Naive thymus-derived CD4-positive, alpha-beta T cell (primary cell): ENCODE results near the gene OR52I1. TPM values are rescaled to one million over a fixed set of nuclear protein-coding genes. Genes with fewer than 3 reads are reported as not detected.
A peak's percentile ranks its signal among the peaks of the same experiment; 100 is the strongest.

Source experiments
- ATAC-seq: fragments of 150-1000 bp; cut with Tn5 transposase; 2 replicates; pipeline ENCODE4 v1.10.0; 2021; ENCODE audit warnings: mild to moderate bottlenecking, moderate library complexity
- CTCF ChIA-PET: fragments of 350-600 bp; sonication (Branson Sonifier 250); formaldehyde crosslinking; loops from one replicate; lab custom pipeline; 2021; ENCODE audit warnings: antibody characterized with exemption; lab: Charles Lee
- POLR2A ChIA-PET: fragments of 350-600 bp; sonication (Branson Sonifier 250); formaldehyde crosslinking; loops from one replicate; lab custom pipeline; 2021; ENCODE audit warnings: antibody characterized with exemption, inconsistent platforms; lab: Charles Lee
- DNase-seq, 9 donors: peaks; one replicate each; pipeline versions ENCODE4 v3.0.0 to v3.0.0-alpha.2; 2020 to 2022; ENCODE audit warnings: mixed read lengths in 1 of 9
- H3K27ac ChIP-seq: one replicate; pipeline ENCODE4 v1.7.0; 2013; ENCODE audit warnings: mild to moderate bottlenecking, low read depth, low read length, moderate library complexity
- H3K27me3 ChIP-seq, 2 donors: one replicate each; pipeline ENCODE4 v1.7.0; 2013; ENCODE audit warnings: low read length in 2 of 2, mild to moderate bottlenecking in 2 of 2, moderate library complexity in 2 of 2; ENCODE audit not compliant: control insufficient read depth in 2 of 2, insufficient read depth in 2 of 2
- H3K36me3 ChIP-seq, 3 experiments: 1 replicate in 2 of 3; 2 replicates in 1 of 3; pipeline ENCODE4 v1.7.0; 2013; ENCODE audit warnings: low read length in 3 of 3, mild to moderate bottlenecking in 3 of 3, moderate library complexity in 1 of 3; ENCODE audit not compliant: insufficient read depth in 3 of 3, control insufficient read depth in 2 of 3
- H3K4me1 ChIP-seq, 2 donors: one replicate each; pipeline ENCODE4 v1.7.0; 2013; ENCODE audit warnings: low read length in 2 of 2, mild to moderate bottlenecking in 2 of 2, moderate library complexity in 1 of 2; ENCODE audit not compliant: control insufficient read depth in 2 of 2, insufficient read depth in 2 of 2
- H3K4me3 ChIP-seq: 2 replicates; pipeline ENCODE4 v1.7.0; 2013; ENCODE audit warnings: mild to moderate bottlenecking, low read length
- H3K9me3 ChIP-seq, 3 experiments: 1 replicate in 2 of 3; 2 replicates in 1 of 3; pipeline ENCODE4 v1.7.0; 2013; ENCODE audit warnings: low read length in 3 of 3; ENCODE audit not compliant: control insufficient read depth in 2 of 3
- H3K27ac Mint-ChIP-seq, 9 donors: one replicate each; pipeline ENCODE4 v1.8.0; 2020 to 2022; ENCODE audit warnings: mixed read lengths in 9 of 9, mild to moderate bottlenecking in 8 of 9, moderate library complexity in 5 of 9, inconsistent platforms in 2 of 9
- H3K27me3 Mint-ChIP-seq, 5 donors: one replicate each; pipeline ENCODE4 v1.8.0; 2021 to 2022; ENCODE audit warnings: mixed read lengths in 5 of 5, mild to moderate bottlenecking in 1 of 5
- H3K36me3 Mint-ChIP-seq, 5 donors: one replicate each; pipeline ENCODE4 v1.8.0; 2020 to 2022; ENCODE audit warnings: mixed read lengths in 5 of 5, mild to moderate bottlenecking in 3 of 5, inconsistent platforms in 1 of 5
- H3K4me1 Mint-ChIP-seq, 7 donors: one replicate each; pipeline ENCODE4 v1.8.0; 2020 to 2022; ENCODE audit warnings: mixed read lengths in 7 of 7, mild to moderate bottlenecking in 3 of 7, inconsistent platforms in 1 of 7
- H3K4me3 Mint-ChIP-seq, 10 donors: one replicate each; pipeline ENCODE4 v1.8.0; 2020 to 2022; ENCODE audit warnings: mild to moderate bottlenecking in 10 of 10, mixed read lengths in 10 of 10, moderate library complexity in 6 of 10, inconsistent platforms in 2 of 10
- H3K9me3 Mint-ChIP-seq, 11 donors: one replicate each; pipeline ENCODE4 v1.8.0; 2020 to 2022; ENCODE audit warnings: mixed read lengths in 11 of 11, mild to moderate bottlenecking in 4 of 11, inconsistent platforms in 1 of 11, moderate library complexity in 1 of 11
- intact Hi-C, 2 donors: fragments of 100-400 bp; cut with micrococcal nuclease; formaldehyde crosslinking; loops; one replicate each; pipeline ENCODE4 v1.15.1; 2023
- polyA plus RNA-seq, 2 donors: library from polyadenylated mRNA; unstranded; fragments of 300-500 nt; fragmentation: Illumina TruSeq; gene quantifications; one replicate each; pipeline ENCODE4 v1.2.3, GENCODE V29; 2021
- total RNA-seq, 6 experiments: library from RNA in 5 of 6; stranded (reverse) in 5 of 6; gene quantifications; 1 replicate in 5 of 6; 2 replicates in 1 of 6; pipeline ENCODE4 v1.2.3 and lab custom pipeline; 2021 to 2026

OR52I1 gene
- total and polyA plus RNA-seq, 7 experiments from 2014 or later: 0.07 TPM; not detected in 6

GRCh38 chr11:4626207-4627099 lies 32.6 kb downstream of the OR52I1 start:
- Mint-ChIP-seq H3K36me3 (peaks cover 0 to 15% (median 6%) of the 10 kb centered on the region in 5 donors), H3K9me3 (peaks cover 5 to 50% (median 13%) of the 10 kb centered on the region in 11 donors), H3K4me1 (no peaks in the 10 kb centered on the region), H3K27me3 (peaks cover 35 to 52% (median 43%) of the 10 kb centered on the region in 5 donors), H3K4me3 (no peak overlapping the region), H3K27ac (peak overlapping the region in 1 of 9 donors; percentile 26)
- Histone ChIP-seq H3K27ac (no peak overlapping the region), H3K9me3 (peaks cover 0 to 13% (median 0%) of the 10 kb centered on the region in 3 experiments), H3K27me3 (no peaks in the 10 kb centered on the region), H3K36me3 (no peaks in the 10 kb centered on the region), H3K4me3 (no peak overlapping the region), H3K4me1 (no peaks in the 10 kb centered on the region)
- ChIA-PET POLR2A (no interaction called here), CTCF (interaction anchor here (1.6 to 3.3 kb wide), 2 partner anchors 10 to 11 kb away, joined by 3 to 15 read pairs; partner anchors contain the start of gene OR51D1)
- ATAC-seq (no peak), DNase-seq (peak in 6 of 9 donors; percentile 8 to 57 (median 20))
- intact Hi-C loops: loop anchor here in 1 of 2 donors (5.0 kb wide), 1 partner anchor 756 kb away; the partner anchor contains the start of gene OR51M1

GRCh38 chr11:4636136-4636535 lies 42.3 kb downstream of the OR52I1 start:
- POLR2A ChIA-PET: interaction anchor here (0.7 kb wide), 1 partner anchor 112 kb away, joined by 3 read pairs; no protein-coding TSS in a partner anchor
- no peaks in the 10 kb centered on the region for H3K4me1 Mint-ChIP-seq
- no peak overlapping the region for H3K27ac ChIP-seq
- ATAC-seq (no peak), DNase-seq (no peak)
- CTCF ChIA-PET: interaction anchor here (1.1 to 2.0 kb wide), 7 partner anchors 8 to 1717 kb away, joined by 3 to 15 read pairs (median 4); partner anchors contain the start of gene OR52N2
- no peaks in the 10 kb centered on the region for H3K36me3 Mint-ChIP-seq
- H3K27me3 ChIP-seq: no peaks in the 10 kb centered on the region
- H3K36me3 ChIP-seq: no peaks in the 10 kb centered on the region
- peaks cover 0 to 5% (median 0%) of the 10 kb centered on the region in 11 donors for H3K9me3 Mint-ChIP-seq
- no peaks in the 10 kb centered on the region for H3K9me3 ChIP-seq
- no peak overlapping the region for H3K27ac Mint-ChIP-seq
- peaks cover 5 to 24% (median 11%) of the 10 kb centered on the region in 5 donors for H3K27me3 Mint-ChIP-seq
- no peaks in the 10 kb centered on the region for H3K4me1 ChIP-seq
- no peak overlapping the region for H3K4me3 Mint-ChIP-seq
- no peak overlapping the region for H3K4me3 ChIP-seq
- intact Hi-C loops: loop anchor here (2.0 to 5.0 kb wide), 3 partner anchors 447 to 1171 kb away; partner anchors contain the start of gene OR52N2 (in 1 of the 2)

GRCh38 chr11:4636962-4637661 lies 43.3 kb downstream of the OR52I1 start, which contains the start of gene OR51D1:
OR51D1 (plus strand) TSS chr11:4637477; CDS start chr11:4639791, 2,314 bp downstream.
- H3K4me1 Mint-ChIP-seq: no peaks in the 10 kb centered on the region
- peak; percentile 33 to 64 (median 54) for DNase-seq
- H3K27ac Mint-ChIP-seq: no peak within 1 kb of the TSS
- no peaks in the 10 kb centered on the region for H3K36me3 ChIP-seq
- ATAC-seq: peak; percentile 90
- no peak within 1 kb of the TSS for H3K4me3 ChIP-seq
- no peak within 1 kb of the TSS for H3K4me3 Mint-ChIP-seq
- H3K9me3 ChIP-seq: no peaks in the 10 kb centered on the region
- ChIA-PET POLR2A (no interaction called here), CTCF (interaction anchor here (1.0 to 2.0 kb wide), 9 partner anchors 9 to 1716 kb away, joined by 3 to 15 read pairs (median 3); partner anchors contain the start of gene OR52N2)
- no peaks in the 10 kb centered on the region for H3K27me3 ChIP-seq
- no peaks in the 10 kb centered on the region for H3K36me3 Mint-ChIP-seq
- intact Hi-C loops: loop anchor here (1.0 to 5.0 kb wide), 6 partner anchors 29 to 1254 kb away; partner anchors contain the start of genes OR52N2 (in 1 of the 2) and TRIM68 (in 1 of the 2)
- H3K27ac ChIP-seq: no peak within 1 kb of the TSS
- H3K4me1 ChIP-seq: no peaks in the 10 kb centered on the region
- peaks cover 0 to under 1% (median 0%) of the 10 kb centered on the region in 11 donors for H3K9me3 Mint-ChIP-seq
- H3K27me3 Mint-ChIP-seq: peaks cover 0 to 21% (median 15%) of the 10 kb centered on the region in 5 donors

GRCh38 chr11:4637662-4638047 lies 43.8 kb downstream of the OR52I1 start:
- no peaks in the 10 kb centered on the region for H3K36me3 Mint-ChIP-seq
- ChIA-PET CTCF (interaction anchor here (1.0 to 2.0 kb wide), 6 partner anchors 10 to 1715 kb away, joined by 3 to 15 read pairs (median 3); no protein-coding TSS in a partner anchor), POLR2A (no interaction called here)
- no peak overlapping the region for H3K4me3 ChIP-seq
- no peak overlapping the region for H3K27ac ChIP-seq
- no peaks in the 10 kb centered on the region for H3K9me3 Mint-ChIP-seq
- peaks cover 0 to 18% (median 16%) of the 10 kb centered on the region in 5 donors for H3K27me3 Mint-ChIP-seq
- no peak overlapping the region for H3K4me3 Mint-ChIP-seq
- H3K4me1 ChIP-seq: no peaks in the 10 kb centered on the region
- intact Hi-C loops: loop anchor here (1.0 to 5.0 kb wide), 6 partner anchors 29 to 1254 kb away; partner anchors contain the start of genes OR52N2 (in 1 of the 2) and TRIM68 (in 1 of the 2)
- H3K9me3 ChIP-seq: no peaks in the 10 kb centered on the region
- ATAC-seq (no peak), DNase-seq (no peak)
- H3K36me3 ChIP-seq: no peaks in the 10 kb centered on the region
- no peaks in the 10 kb centered on the region for H3K27me3 ChIP-seq
- H3K27ac Mint-ChIP-seq: no peak overlapping the region
- no peaks in the 10 kb centered on the region for H3K4me1 Mint-ChIP-seq

- Histone ChIP-seq H3K4me3 (no peak overlapping the region), H3K4me1 (no peaks in the 10 kb centered on the region), H3K27ac (no peak overlapping the region), H3K9me3 (no peaks in the 10 kb centered on the region), H3K27me3 (no peaks in the 10 kb centered on the region), H3K36me3 (no peaks in the 10 kb centered on the region)
- no peaks in the 10 kb centered on the region for H3K9me3 Mint-ChIP-seq
- intact Hi-C loops: loop anchor here in 1 of 2 donors (5.0 kb wide), 2 partner anchors 453 to 1167 kb away; partner anchors contain the start of gene OR52N2
- no peak for ATAC-seq
- no peaks in the 10 kb centered on the region for H3K36me3 Mint-ChIP-seq
- peaks cover 0 to 20% (median 16%) of the 10 kb centered on the region in 5 donors for H3K27me3 Mint-ChIP-seq
- H3K27ac Mint-ChIP-seq: no peak overlapping the region
- H3K4me3 Mint-ChIP-seq: no peak overlapping the region
- CTCF ChIA-PET: no interaction called here
- POLR2A ChIA-PET: no interaction called here
- H3K4me1 Mint-ChIP-seq: peaks cover 0 to 2% (median 0%) of the 10 kb centered on the region in 7 donors
- DNase-seq: no peak
These were observed 46.1 kb downstream of the OR52I1 start for GRCh38 chr11:4639931-4640330.

- Mint-ChIP-seq H3K9me3 (no peaks in the 10 kb centered on the region), H3K27me3 (peaks cover 0 to 20% (median 16%) of the 10 kb centered on the region in 5 donors), H3K4me1 (peaks cover 0 to 2% (median 0%) of the 10 kb centered on the region in 7 donors), H3K36me3 (no peaks in the 10 kb centered on the region), H3K27ac (no peak overlapping the region), H3K4me3 (no peak overlapping the region)
- no peaks in the 10 kb centered on the region for H3K4me1 ChIP-seq
- ATAC-seq (no peak), DNase-seq (no peak)
- H3K9me3 ChIP-seq: no peaks in the 10 kb centered on the region
- intact Hi-C loops: no loop called here
- no peak overlapping the region for H3K27ac ChIP-seq
- H3K27me3 ChIP-seq: no peaks in the 10 kb centered on the region
- POLR2A ChIA-PET: no interaction called here
- H3K36me3 ChIP-seq: no peaks in the 10 kb centered on the region
- CTCF ChIA-PET: no interaction called here
- H3K4me3 ChIP-seq: no peak overlapping the region
These were observed 47.7 kb downstream of the OR52I1 start for GRCh38 chr11:4641501-4641900.
